CD14-positive monocyte (primary cell): ENCODE measurements around the gene TSPAN15. TPM values are rescaled to one million over a fixed set of nuclear protein-coding genes. Genes with fewer than 3 reads are reported as not detected.

Experiments
- DNase-seq, 3 donors: peaks; one replicate each; pipeline ENCODE4 v3.0.0-alpha.2; 2011 to 2022
- H2AFZ ChIP-seq: 2 replicates; pipeline ENCODE4 v1.6.0; 2012; ENCODE audit warnings: mild to moderate bottlenecking, low read depth, low read length, inconsistent platforms; ENCODE audit not compliant: insufficient read depth, poor library complexity, severe bottlenecking
- H3K27ac ChIP-seq, 2 donors: 1 replicate in 1 of 2; 2 replicates in 1 of 2; pipeline ENCODE4 v1.5.1; 2012 to 2013; ENCODE audit warnings: low read length in 2 of 2, control low read depth in 1 of 2, inconsistent platforms in 1 of 2, low read depth in 1 of 2, mild to moderate bottlenecking in 1 of 2
- H3K27me3 ChIP-seq, 2 donors: one replicate each; pipeline versions ENCODE4 v1.6.0 to v1.6.1; 2011 to 2013; ENCODE audit warnings: low read length in 2 of 2; ENCODE audit not compliant: control insufficient read depth in 2 of 2, insufficient read depth in 2 of 2
- H3K36me3 ChIP-seq, 2 donors: replicated peaks in 1 of 2; 1 replicate in 1 of 2; 2 replicates in 1 of 2; pipeline versions ENCODE4 v1.5.1 to v1.6.1; 2012 to 2013; ENCODE audit warnings: low read length in 2 of 2, control low read depth in 1 of 2, inconsistent platforms in 1 of 2, mild to moderate bottlenecking in 1 of 2; ENCODE audit not compliant: insufficient read depth in 2 of 2, control insufficient read depth in 1 of 2
- H3K4me1 ChIP-seq, 2 donors: 1 replicate in 1 of 2; 2 replicates in 1 of 2; pipeline versions ENCODE4 v1.5.1 to v1.6.1; 2012 to 2013; ENCODE audit warnings: low read length in 2 of 2, control low read depth in 1 of 2, inconsistent platforms in 1 of 2, mild to moderate bottlenecking in 1 of 2, moderate library complexity in 1 of 2; ENCODE audit not compliant: insufficient read depth in 2 of 2, control insufficient read depth in 1 of 2
- H3K4me2 ChIP-seq: replicated peaks from 2 replicates; pipeline ENCODE3; 2012; ENCODE audit warnings: low read length, moderate library complexity, mild to moderate bottlenecking; ENCODE audit not compliant: poor library complexity, severe bottlenecking; ENCODE audit errors: extremely low read depth
- H3K4me3 ChIP-seq, 3 experiments: fragments of 200-600 bp in 1 of 3; sonication (generic) in 1 of 3; replicated peaks in 1 of 3; 1 replicate in 2 of 3; 2 replicates in 1 of 3; pipeline ENCODE4 v1.5.1; 2011 to 2013; ENCODE audit warnings: low read length in 3 of 3, mild to moderate bottlenecking in 3 of 3, control low read depth in 2 of 3, low read depth in 2 of 3, inconsistent platforms in 1 of 3, moderate library complexity in 1 of 3
- H3K79me2 ChIP-seq: 2 replicates; pipeline ENCODE4 v1.6.0; 2012; ENCODE audit warnings: mild to moderate bottlenecking, control low read depth, inconsistent platforms, low read length, moderate library complexity; ENCODE audit not compliant: insufficient read depth
- H3K9ac ChIP-seq: 2 replicates; pipeline ENCODE4 v1.6.0; 2017; ENCODE audit warnings: low read length, mild to moderate bottlenecking; ENCODE audit not compliant: insufficient read depth, poor library complexity, severe bottlenecking
- H3K9me3 ChIP-seq, 2 donors: replicated peaks in 1 of 2; 1 replicate in 1 of 2; 2 replicates in 1 of 2; pipeline versions ENCODE4 v1.5.1 to v1.6.1; 2012 to 2013; ENCODE audit warnings: low read length in 2 of 2, control low read depth in 1 of 2; ENCODE audit not compliant: control insufficient read depth in 1 of 2, insufficient read depth in 1 of 2
- H4K20me1 ChIP-seq: 2 replicates; pipeline ENCODE4 v1.6.0; 2012; ENCODE audit warnings: mild to moderate bottlenecking, low read length, control low read depth, moderate library complexity; ENCODE audit not compliant: insufficient read depth
- H3K27ac Mint-ChIP-seq, 7 donors: one replicate each; pipeline ENCODE4 v1.8.0; 2020; ENCODE audit warnings: mild to moderate bottlenecking in 7 of 7, mixed read lengths in 7 of 7, moderate library complexity in 6 of 7, inconsistent platforms in 2 of 7
- H3K27me3 Mint-ChIP-seq, 3 donors: one replicate each; pipeline ENCODE4 v1.8.0; 2021 to 2022; ENCODE audit warnings: low read depth in 3 of 3, mild to moderate bottlenecking in 3 of 3, mixed read lengths in 3 of 3, moderate library complexity in 3 of 3, inconsistent platforms in 1 of 3
- H3K36me3 Mint-ChIP-seq, 2 donors: one replicate each; pipeline ENCODE4 v1.8.0; 2020; ENCODE audit warnings: mixed read lengths in 2 of 2, inconsistent platforms in 1 of 2, mild to moderate bottlenecking in 1 of 2
- H3K4me1 Mint-ChIP-seq: one replicate; pipeline ENCODE4 v1.8.0; 2020; ENCODE audit warnings: mild to moderate bottlenecking, mixed read lengths
- H3K4me3 Mint-ChIP-seq, 2 donors: one replicate each; pipeline ENCODE4 v1.8.0; 2020; ENCODE audit warnings: mild to moderate bottlenecking in 2 of 2, mixed read lengths in 2 of 2, moderate library complexity in 1 of 2
- H3K9me3 Mint-ChIP-seq, 7 donors: one replicate each; pipeline ENCODE4 v1.8.0; 2020 to 2022; ENCODE audit warnings: mixed read lengths in 7 of 7, mild to moderate bottlenecking in 6 of 7, moderate library complexity in 6 of 7, inconsistent platforms in 2 of 7
- CTCF ChIP-seq: fragments of 200-600 bp; IDR thresholded peaks from one replicate; pipeline ENCODE4 v1.8.0; 2022; ENCODE audit warnings: antibody characterized with exemption, mild to moderate bottlenecking
- WGBS: methylation state at CpG from one replicate; pipeline ENCODE4 v1.1.5; 2013; ENCODE audit warnings: missing lambda C conversion rate; ENCODE audit not compliant: insufficient coverage; 5-methylcytosine and 5-hydroxymethylcytosine counted together
- intact Hi-C, 2 donors: fragments of 100-400 bp; cut with micrococcal nuclease; formaldehyde crosslinking; loops; one replicate each; pipeline versions ENCODE4 v1.15.0 to v1.15.1; 2023
- polyA plus RNA-seq, 3 donors: library from polyadenylated mRNA; depleted of rRNA in 1 of 3; unstranded in 2 of 3; stranded (reverse) in 1 of 3; fragments of 300-500 nt in 2 of 3; fragments of >200 nt in 1 of 3; fragmentation: Illumina TruSeq in 2 of 3; gene quantifications; 1 replicate in 2 of 3; 2 replicates in 1 of 3; pipeline ENCODE4 v1.2.3, GENCODE V29; 2012 to 2021

The TSPAN15 gene
- polyA plus RNA-seq, 3 donors, result 0.22 to 0.39 TPM; not detected in 1

- H3K9me3 ChIP-seq, result no peaks in the 10 kb centered on the region
- H2AFZ ChIP-seq, result no peak overlapping the region
- no peaks in the 10 kb centered on the region for H4K20me1 ChIP-seq
- H3K9ac ChIP-seq, result no peak overlapping the region
- Mint-ChIP-seq H3K27ac (no peak overlapping the region), H3K4me3 (no peak overlapping the region), H3K4me1 (peaks cover 12% of the 10 kb centered on the region), H3K36me3 (no peaks in the 10 kb centered on the region), H3K9me3 (peaks cover 0 to 3% (median 0%) of the 10 kb centered on the region in 7 donors), H3K27me3 (peaks cover 2 to 10% (median 6%) of the 10 kb centered on the region in 3 donors)
- no peaks in the 10 kb centered on the region for H3K79me2 ChIP-seq
- no peaks in the 10 kb centered on the region for H3K27me3 ChIP-seq
- TF ChIP-seq CTCF, result no peak
- no peak overlapping the region for H3K4me3 ChIP-seq
- no peak for DNase-seq
- H3K36me3 ChIP-seq, result no peaks in the 10 kb centered on the region
- no peak overlapping the region for H3K27ac ChIP-seq
- peaks cover 5 to 9% of the 10 kb centered on the region in 2 donors for H3K4me1 ChIP-seq
- 97% methylated on average over 17 of the region's 18 CpGs for WGBS
- H3K4me2 ChIP-seq, result no peak overlapping the region
- intact Hi-C loops, result loop anchor here in 1 of 2 donors (5.0 kb wide), 1 partner anchor 83 kb away; no protein-coding TSS in a partner anchor
Observed at GRCh38 chr10:69419096-69419743, 32.0 kb upstream of the TSPAN15 start.

GRCh38 chr10:69419744-69420126, 31.5 kb upstream of the TSPAN15 start:
- H4K20me1 ChIP-seq, result no peaks in the 10 kb centered on the region
- Mint-ChIP-seq H3K36me3 (no peaks in the 10 kb centered on the region), H3K27me3 (peaks cover 2 to 10% (median 6%) of the 10 kb centered on the region in 3 donors), H3K4me1 (peaks cover 14% of the 10 kb centered on the region), H3K27ac (no peak overlapping the region), H3K4me3 (no peak overlapping the region), H3K9me3 (peaks cover 0 to 3% (median 0%) of the 10 kb centered on the region in 7 donors)
- H3K27me3 ChIP-seq, result no peaks in the 10 kb centered on the region
- H3K4me1 ChIP-seq, result peaks cover 6 to 10% of the 10 kb centered on the region in 2 donors
- H3K79me2 ChIP-seq, result no peaks in the 10 kb centered on the region
- H2AFZ ChIP-seq, result no peak overlapping the region
- no peak overlapping the region for H3K9ac ChIP-seq
- H3K27ac ChIP-seq, result no peak overlapping the region
- no peaks in the 10 kb centered on the region for H3K36me3 ChIP-seq
- no peak for TF ChIP-seq CTCF
- no peak overlapping the region for H3K4me3 ChIP-seq
- H3K9me3 ChIP-seq, result no peaks in the 10 kb centered on the region
- intact Hi-C loops, result loop anchor here in 1 of 2 donors (5.0 kb wide), 1 partner anchor 83 kb away; no protein-coding TSS in a partner anchor
- WGBS, result 91% methylated on average over 9 of the region's 11 CpGs
- H3K4me2 ChIP-seq, result no peak overlapping the region
- no peak for DNase-seq
